C4-2B (cell line): Measurements from ENCODE around the gene KCP.

Experiments used
- ZFX ChIP-seq: fragments of 450-650 bp; IDR thresholded peaks from 2 replicates; pipeline ENCODE4 v1.6.1; 2017
- TF ChIP-seq, protein P1 (sequence below): fragments of 450-650 bp; conservative IDR thresholded peaks from 2 replicates; pipeline ENCODE4 v1.5.1; 2017; ENCODE audit warnings: mild to moderate bottlenecking

DNA sequence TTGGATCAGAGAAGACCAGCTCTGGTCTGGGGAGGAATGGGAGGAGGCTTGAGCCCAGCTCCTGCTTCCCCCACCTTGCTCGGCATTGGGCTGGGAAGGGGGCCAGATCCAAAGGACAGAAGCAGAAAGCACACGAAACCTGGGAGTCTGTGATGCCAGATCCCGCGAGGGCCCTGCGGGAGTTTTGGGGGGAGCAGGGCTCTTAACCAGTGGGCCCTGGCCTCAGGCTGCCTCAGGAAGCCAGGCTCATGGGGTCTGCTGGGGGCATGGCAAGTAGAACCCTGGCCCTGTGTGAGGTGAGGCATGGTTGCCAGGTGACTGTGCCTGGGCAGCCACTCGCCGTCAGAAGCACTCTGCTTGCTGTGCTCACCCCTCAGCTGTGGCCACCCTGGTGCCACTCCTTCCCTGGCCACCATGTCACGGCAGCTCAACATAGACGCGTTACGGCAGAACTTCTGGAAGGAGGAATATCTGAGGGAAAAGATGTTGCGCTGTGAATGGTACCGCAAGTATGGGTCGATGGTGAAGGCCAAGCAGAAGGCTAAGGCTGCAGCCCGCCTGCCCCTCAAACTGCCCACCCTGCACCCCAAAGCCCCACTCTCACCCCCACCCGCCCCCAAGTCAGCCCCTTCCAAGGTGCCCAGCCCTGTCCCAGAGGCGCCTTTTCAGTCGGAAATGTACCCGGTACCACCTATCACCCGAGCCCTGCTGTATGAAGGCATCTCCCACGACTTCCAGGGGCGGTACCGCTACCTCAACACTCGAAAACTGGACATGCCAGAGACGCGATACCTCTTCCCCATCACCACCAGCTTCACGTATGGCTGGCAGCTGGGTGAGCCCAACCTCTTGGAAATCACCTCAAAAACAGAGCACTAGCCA, 44.3 kb downstream of the KCP start:
- TF ChIP-seq, protein P1, sequence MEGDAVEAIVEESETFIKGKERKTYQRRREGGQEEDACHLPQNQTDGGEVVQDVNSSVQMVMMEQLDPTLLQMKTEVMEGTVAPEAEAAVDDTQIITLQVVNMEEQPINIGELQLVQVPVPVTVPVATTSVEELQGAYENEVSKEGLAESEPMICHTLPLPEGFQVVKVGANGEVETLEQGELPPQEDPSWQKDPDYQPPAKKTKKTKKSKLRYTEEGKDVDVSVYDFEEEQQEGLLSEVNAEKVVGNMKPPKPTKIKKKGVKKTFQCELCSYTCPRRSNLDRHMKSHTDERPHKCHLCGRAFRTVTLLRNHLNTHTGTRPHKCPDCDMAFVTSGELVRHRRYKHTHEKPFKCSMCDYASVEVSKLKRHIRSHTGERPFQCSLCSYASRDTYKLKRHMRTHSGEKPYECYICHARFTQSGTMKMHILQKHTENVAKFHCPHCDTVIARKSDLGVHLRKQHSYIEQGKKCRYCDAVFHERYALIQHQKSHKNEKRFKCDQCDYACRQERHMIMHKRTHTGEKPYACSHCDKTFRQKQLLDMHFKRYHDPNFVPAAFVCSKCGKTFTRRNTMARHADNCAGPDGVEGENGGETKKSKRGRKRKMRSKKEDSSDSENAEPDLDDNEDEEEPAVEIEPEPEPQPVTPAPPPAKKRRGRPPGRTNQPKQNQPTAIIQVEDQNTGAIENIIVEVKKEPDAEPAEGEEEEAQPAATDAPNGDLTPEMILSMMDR, result no peak
- no peak for TF ChIP-seq ZFX
